PFSK-1 (cell line): ENCODE results near the gene CTPS1.

Experiments
- FOXP2 ChIP-seq: optimal IDR thresholded peaks from 2 replicates; pipeline ENCODE3; 2011; ENCODE audit warnings: borderline replicate concordance, control low read depth, inconsistent platforms; ENCODE audit not compliant: insufficient read depth; ENCODE audit errors: extremely low read length, extremely low read depth
- POLR2AphosphoS5 ChIP-seq: IDR thresholded peaks from 2 replicates; pipeline ENCODE4 v1.6.1; 2012; ENCODE audit warnings: low read depth, mild to moderate bottlenecking, control low read depth, low read length, moderate library complexity
- REST ChIP-seq, 2 experiments: IDR thresholded peaks; 2 replicates each; pipeline versions ENCODE4 v1.6.1 to v1.8.0; 2011 to 2012; ENCODE audit warnings: low read depth in 2 of 2, low read length in 2 of 2, control low read depth in 1 of 2, inconsistent platforms in 1 of 2, mild to moderate bottlenecking in 1 of 2, moderate library complexity in 1 of 2; ENCODE audit not compliant: insufficient read depth in 1 of 2
- SIN3A ChIP-seq: IDR thresholded peaks from 2 replicates; pipeline ENCODE4 v1.6.1; 2012; ENCODE audit warnings: mild to moderate bottlenecking, low read length, moderate library complexity, borderline replicate concordance; ENCODE audit not compliant: insufficient read depth
- TAF1 ChIP-seq: IDR thresholded peaks from 2 replicates; pipeline ENCODE4 v1.6.1; 2012; ENCODE audit warnings: low read length, control low read depth, borderline replicate concordance; ENCODE audit not compliant: insufficient read depth

Gene CTPS1

GRCh38 chr1:40985161-40985560, 5.7 kb downstream of the CTPS1 start:
- TF ChIP-seq FOXP2 (no peak), SIN3A (no peak), REST (IDR thresholded peaks at IDR 0.05; ENCODE audit: insufficient read depth in 1 of 2, low read depth in 2 of 2, low read length in 2 of 2) (no peak), POLR2AphosphoS5 (no peak), TAF1 (no peak)

GRCh38 chr1:40985875-40986274, 6.4 kb downstream of the CTPS1 start:
- no peak for TF ChIP-seq FOXP2
- no peak for TF ChIP-seq POLR2AphosphoS5
- TF ChIP-seq REST (IDR thresholded peaks at IDR 0.05; ENCODE audit: insufficient read depth in 1 of 2, low read depth in 2 of 2, low read length in 2 of 2), result no peak
- no peak for TF ChIP-seq SIN3A
- TF ChIP-seq TAF1, result no peak

GRCh38 chr1:40986328-40986783, 6.9 kb downstream of the CTPS1 start:
- TF ChIP-seq REST (IDR thresholded peaks at IDR 0.05; ENCODE audit: insufficient read depth in 1 of 2, low read depth in 2 of 2, low read length in 2 of 2) (no peak), POLR2AphosphoS5 (no peak), TAF1 (no peak), FOXP2 (no peak), SIN3A (no peak)

- TF ChIP-seq SIN3A, result no peak
- no peak for TF ChIP-seq POLR2AphosphoS5
- no peak for TF ChIP-seq FOXP2
- TF ChIP-seq TAF1, result no peak
- no peak for TF ChIP-seq REST (IDR thresholded peaks at IDR 0.05; ENCODE audit: insufficient read depth in 1 of 2, low read depth in 2 of 2, low read length in 2 of 2)
These were observed 7.5 kb downstream of the CTPS1 start for GRCh38 chr1:40986956-40987355.
